SW480 (cell line): ENCODE results near the gene ACP6.
"Not testable (repeated sequence)": the region's sequence is repeated elsewhere in the genome, so short reads cannot be mapped to it uniquely, and the experiment has no call there.

Experiments
- DNase-seq: peaks from one replicate; pipeline ENCODE4 v3.0.0-alpha.2; 2016; ENCODE audit warnings: low spot score

ACP6 gene

DNA sequence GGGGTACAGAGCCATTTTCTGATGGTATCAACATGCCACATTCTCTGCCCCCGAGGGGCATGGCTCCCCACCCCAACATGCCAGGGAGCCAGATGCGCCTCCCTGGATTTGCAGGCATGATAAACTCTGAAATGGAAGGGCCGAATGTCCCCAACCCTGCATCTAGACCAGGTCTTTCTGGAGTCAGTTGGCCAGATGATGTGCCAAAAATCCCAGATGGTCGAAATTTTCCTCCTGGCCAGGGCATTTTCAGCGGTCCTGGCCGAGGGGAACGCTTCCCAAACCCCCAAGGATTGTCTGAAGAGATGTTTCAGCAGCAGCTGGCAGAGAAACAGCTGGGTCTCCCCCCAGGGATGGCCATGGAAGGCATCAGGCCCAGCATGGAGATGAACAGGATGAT, 50.6 kb downstream of the ACP6 start:
- no peak for DNase-seq

DNA sequence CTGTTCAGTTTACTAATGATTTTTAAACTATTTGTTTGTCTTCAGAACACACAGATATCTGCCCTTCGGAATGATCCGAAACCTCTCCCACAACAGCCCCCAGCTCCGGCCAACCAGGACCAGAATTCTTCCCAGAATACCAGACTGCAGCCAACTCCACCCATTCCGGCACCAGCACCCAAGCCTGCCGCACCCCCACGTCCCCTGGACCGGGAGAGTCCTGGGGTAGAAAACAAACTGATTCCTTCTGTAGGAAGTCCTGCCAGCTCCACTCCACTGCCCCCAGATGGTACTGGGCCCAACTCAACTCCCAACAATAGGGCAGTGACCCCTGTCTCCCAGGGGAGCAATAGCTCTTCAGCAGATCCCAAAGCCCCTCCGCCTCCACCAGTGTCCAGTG, 51.6 kb downstream of the ACP6 start:
- DNase-seq = no peak

DNA sequence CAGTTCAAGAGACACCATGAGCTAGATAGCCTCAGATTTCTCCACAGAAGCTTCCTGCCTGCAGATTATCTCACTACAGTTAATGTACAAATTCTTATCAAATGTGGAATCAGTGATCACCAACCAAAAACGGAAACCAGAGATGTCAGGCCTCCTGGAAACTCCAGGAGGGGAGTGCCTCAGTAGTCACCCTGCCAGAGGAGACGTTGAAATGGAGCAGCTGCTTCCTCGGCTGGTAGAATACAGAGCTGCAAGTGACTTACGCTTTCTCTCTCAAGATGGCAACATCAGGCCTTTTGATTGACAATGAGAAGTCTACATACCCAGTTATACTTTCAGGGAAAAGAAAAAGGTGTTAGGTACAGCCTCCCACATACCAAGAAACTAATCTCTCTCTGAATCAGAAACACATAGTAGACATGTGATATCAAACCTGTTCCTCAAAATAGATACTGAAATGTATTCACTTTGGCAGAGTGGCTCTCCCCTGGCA, 52.2 kb downstream of the ACP6 start:
- no peak for DNase-seq

DNA sequence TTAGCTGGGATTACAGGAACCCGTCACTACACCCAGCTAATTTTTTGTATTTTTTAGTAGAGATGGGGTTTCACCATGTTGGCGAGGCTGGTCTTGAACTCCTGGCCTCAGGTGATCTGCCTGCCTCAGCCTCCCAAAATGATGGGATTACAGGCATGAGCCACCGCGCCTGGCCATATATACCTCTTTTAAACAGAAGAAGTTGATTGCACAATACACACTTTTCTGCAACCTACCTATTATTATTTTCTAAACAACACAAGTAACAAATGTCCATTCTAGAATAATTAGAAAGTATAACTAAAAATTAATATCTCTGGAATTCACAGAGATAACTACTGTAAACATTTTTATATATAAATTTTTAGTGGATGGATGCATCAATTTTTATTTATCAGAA, 55.4 kb downstream of the ACP6 start:
- not testable (repeated sequence) for DNase-seq

DNA sequence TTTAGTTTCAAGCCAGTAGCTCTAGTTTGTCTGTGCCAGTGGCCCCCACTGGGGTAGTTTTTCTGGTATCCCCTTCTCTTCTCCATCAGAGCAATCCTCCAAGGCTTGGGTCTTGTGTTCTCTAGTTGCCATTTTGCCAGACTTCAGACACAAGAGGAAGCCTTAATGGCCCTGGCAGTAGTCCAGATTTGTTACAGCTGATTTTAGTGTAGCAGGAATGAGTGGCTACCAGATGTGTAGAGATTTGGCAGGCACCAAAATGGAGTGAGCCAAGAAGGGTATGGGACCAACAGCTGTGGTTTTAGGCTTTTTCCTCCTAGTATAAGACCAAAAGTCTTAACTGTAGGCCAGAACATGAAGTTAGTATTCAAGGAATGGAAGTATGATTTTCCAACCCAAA, 56.8 kb downstream of the ACP6 start:
- no peak for DNase-seq

DNA sequence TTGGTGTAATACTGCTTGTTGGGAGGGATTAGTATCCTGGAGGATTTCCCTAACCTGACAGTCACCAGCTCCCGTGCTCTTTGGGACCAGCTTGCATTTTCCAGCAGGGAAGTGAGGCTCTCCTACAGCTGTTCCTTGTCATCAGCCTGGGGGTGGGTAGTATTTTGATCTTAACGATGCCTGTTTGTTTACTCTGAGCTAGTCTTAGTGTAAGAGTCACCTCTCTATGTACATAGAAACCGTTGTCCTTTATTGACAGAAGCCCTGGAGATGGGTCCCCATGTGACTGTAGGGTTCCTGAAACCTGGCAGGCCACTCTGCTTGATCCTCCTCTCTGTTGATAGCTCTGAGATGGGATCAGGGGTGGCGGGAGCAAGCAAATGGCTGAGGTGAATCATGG, 58.0 kb downstream of the ACP6 start:
- no peak for DNase-seq

DNA sequence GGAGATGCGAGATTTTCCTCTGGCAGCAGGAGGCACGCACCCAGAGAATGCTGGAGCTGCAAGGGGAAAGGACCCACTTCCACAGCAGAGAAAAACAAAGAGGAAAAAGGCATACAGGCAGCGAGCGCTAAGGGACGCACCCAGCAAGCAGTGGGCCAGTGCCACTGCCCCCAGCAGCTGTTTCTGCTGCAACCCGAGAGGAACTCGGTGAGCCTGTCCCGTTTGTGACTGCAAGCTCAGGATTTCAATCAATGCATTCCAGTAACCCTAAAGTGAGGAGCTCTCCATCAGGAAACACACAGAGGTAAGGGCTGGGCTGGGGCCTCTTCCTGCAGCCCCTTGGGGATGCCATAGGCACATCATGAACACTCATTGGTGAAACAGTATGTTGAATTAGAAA, 58.7 kb downstream of the ACP6 start:
- no peak for DNase-seq

DNA sequence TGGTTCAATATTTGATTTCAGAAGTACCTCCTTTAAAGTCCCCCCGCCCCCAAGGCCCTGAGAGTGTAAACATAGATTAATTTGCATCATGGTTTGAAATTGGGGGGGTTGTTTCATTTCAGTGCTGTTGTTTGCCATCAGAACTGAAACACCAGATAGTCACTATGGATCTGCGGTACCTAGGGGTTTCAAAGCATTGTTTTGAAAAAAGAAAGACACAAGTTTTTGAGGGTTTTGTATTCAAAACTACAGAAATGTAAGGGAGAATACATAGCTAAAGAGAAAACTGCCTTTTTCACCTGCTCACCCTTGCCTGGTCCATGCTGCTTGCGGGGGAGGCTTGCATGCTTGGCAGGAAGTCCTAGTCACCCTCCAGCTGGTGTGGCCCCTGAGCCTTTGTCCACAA, 59.3 kb downstream of the ACP6 start:
- DNase-seq = no peak

DNA sequence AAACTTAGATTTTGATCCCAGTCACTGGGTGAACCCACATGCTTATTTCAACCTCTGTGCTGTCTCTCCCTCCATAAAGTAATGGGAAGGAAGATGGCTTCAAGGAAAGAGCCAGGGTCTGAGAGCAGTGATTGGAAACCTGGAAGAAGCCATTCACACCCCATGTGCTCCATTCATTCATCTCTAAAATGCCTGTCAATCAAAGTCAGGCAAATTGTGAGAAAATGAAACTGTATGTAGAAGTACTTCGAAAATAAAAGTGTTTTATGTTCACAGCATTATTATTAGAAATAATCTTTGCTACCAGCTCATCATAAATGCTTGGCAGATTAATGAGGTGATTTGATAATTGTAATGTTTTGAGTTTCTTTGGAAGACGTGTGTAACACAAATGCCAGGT, 61.0 kb downstream of the ACP6 start:
- no peak for DNase-seq

DNA sequence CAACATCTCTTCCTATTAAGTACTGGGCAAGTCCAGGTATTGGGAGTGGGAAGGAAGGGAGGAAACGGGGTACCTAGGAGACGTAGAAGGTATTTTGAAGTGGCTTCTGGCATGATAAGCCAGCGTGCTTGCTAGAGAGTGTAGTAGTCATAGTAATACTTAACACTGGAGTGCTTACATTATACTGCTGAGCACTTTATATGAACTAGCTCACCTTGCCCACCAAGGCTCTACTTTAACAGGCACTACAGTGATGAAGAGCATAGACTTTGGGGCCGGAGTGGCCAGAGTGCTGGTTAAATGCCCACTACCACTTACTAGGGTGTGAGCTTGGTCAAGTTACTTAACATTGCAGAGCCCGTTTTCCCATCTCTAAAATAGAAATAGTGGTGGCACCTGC, 61.7 kb downstream of the ACP6 start:
- no peak for DNase-seq

DNA sequence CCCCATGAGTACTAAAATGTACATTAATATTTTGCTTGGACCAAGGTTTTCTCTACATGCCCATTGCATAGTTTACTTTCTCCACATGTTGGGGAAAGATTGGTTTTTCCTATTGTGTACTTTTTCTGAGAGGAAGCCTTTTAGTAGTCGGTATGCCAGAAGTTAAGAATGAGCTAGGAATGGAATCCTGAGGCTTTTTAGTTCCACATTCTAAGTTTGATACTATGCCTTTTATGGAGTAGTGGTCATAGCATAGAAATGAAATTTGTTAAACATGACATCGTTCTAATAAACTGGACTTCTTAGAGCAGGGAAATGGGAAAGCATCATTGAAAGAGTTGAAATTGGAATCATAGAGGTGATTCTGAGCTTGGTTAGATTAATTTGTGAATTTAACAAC, 64.7 kb downstream of the ACP6 start:
- DNase-seq = no peak

DNA sequence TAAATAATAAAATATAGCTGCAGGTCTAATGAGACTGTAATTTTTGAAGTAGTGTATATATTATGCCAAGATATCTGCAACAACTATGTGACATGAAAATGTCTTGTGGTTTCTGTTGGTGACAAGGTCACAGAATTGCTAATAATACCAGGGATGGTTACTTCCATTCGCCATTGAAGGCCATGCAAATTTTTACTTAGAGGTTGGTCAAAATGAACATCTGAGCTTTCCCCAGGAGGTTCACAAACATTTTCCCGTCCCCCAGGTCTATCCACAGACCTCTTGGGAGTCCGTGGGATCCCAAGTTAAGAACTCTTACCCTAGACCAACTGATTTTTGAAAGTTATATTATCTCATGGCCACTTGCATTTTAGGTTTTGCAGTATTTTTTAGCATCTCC, 66.3 kb downstream of the ACP6 start:
- DNase-seq = no peak

DNA sequence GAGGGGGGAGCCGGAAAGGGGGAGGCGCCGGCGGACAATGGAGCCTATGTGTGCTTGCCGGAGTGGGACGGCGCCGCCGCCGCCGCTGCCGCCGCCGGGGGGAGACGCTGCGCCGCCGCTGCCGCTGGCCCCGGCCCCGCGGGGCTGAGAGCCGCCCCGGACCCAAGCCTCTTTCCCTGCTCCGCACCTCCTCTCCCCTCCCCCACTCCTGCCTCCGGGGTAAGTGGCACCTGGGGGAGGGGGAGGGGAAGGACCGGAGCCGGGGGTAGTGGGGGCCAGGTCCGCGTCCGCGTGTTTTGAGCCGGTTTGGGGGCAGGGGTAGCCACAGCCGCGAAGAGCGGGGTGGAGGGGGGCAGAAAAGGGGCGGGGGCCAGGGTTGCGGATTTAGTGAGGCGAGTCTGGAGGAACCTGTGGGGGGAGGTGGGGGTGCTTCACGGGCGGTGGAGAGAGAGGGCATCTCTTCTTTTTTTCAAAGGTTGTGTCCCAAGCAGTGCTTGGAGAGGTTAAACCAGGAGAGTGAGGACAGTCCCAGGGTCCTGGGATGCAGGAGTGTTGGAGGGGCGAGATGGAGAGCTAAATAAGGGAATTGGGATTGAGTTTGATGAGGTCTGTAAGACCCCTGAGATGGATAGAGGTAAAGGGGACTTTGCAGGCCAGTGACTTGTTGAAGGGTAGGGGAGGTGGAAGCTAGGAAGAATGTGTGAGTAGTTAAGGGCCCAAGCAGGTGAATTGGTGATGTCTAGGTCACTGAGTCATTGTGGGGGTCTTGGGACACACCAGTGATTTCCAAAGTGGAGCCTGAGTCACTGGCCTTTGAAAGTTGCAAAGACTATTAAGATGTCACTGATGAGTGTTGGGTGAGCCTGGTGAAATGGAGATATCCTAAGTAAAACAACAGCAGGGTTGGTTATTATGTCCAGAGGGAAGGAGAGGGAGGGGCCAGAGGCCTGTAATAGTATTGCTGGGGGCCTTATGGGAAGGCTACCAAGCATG, 69.9 kb downstream of the ACP6 start:
- peak; percentile 28 for DNase-seq

DNA sequence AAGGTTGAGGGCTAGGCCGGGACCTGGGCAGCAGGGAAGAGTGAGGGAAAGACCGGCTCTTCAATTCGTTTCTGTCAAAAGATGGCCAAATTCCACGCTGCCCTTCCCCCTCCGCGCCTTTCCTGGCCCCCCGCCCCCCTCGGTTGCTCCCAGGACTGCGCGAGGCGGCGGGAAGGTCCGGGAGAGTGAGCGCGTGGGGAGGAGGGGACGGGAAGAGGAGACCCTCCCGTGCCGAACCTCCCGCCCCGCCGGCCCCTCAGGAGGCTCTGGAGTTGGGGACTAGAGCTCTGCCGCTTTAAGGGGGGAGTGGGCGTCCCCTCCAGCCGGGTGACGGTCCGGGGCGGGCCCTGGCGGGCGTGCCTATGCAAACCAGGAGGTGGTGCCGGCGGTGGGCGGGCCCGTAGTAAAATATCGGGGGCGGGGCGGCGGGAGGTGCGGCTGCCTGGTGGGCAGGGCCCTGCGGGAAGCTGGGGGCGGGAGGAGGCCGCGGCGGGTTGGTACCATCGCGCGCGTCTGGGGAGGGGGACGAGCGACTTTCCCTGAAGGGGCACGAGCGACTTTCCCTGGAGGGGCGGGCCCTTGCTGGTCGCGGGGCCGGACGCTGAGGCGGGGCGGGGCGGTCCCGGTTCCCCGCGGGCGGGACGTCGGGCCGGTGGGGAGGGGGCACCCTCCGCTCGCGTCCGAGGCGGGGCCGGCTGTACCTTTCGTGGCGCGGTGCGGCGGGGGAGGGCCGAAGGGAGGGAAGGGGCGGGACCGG, 70.8 kb downstream of the ACP6 start:
- peak; percentile 91 for DNase-seq

DNA sequence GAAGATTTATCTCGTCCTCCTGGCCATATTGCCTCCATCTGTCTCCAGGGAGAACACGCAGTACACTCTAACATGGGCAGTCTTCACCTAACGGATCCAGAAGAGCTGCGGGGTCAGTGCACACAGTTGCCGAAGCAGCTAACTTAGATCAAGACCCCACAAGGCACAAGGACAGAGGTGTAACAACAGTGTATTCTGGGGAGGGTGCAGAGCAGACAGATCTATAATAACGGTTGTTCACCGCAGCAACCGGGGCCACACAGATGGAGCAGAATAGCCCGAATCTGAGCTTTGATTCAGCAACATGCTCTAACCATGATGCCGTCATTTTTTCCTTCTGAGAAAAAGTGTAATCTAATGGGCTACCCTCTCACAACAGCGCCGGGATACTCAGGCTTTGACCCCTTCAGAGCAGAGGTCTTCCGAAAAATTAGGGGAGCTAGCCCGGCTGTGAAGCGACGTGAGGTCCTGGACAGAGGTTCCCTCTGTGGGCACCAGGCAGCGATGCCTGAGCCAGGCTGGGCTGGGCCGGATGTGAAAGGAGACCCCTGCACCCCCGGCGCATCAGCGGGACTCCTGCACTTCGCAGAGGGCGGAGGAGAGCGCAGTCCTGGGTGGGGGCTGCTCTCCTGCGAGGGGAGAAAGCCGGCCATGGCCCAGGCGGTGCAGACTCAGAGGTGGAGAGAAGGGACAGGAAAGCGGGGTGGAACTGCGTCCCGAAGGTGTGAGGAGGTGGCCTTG, 71.5 kb downstream of the ACP6 start:
- no peak for DNase-seq

DNA sequence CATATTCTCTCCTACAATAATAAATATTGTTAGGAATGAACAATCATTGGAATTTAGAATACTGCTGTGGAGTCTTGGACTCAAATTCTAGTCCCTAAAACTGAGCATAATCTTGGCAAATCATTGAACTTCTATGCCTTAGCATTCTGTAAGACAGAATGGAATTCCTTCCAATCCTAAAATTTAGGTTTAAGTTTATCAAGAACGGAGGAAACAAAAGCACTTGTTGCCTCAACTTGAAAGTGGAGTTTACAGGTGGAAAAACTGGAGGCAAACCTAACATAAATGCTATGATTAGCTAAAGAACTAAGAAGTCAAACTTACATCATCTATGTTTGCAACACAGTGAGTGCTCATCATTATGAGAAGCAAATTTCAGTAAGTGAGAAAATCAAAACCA, 73.3 kb downstream of the ACP6 start:
- no peak for DNase-seq
